ENCODE measurements around the gene IMPG2.

IMPG2 gene

GRCh38 chr3:101219842-101220560, 100.4 kb downstream of the IMPG2 start:
- Histone ChIP-seq H3K4me3 (ENCODE audit: low read length) (no peak overlapping the region), H3K4me1 (ENCODE audit: low read length) (no peaks in the 10 kb centered on the region), H3K9me3 (replicated peaks; ENCODE audit: insufficient read depth, low read length) (no peaks in the 10 kb centered on the region), H4K20me1 (ENCODE audit: insufficient read depth, low read length) (no peaks in the 10 kb centered on the region), H2AFZ (ENCODE audit: low read length) (no peak overlapping the region), H3K9me2 (replicated peaks; ENCODE audit: insufficient read depth, low read length) (no peaks in the 10 kb centered on the region), H3K36me3 (replicated peaks; ENCODE audit: insufficient read depth, low read length) (no peaks in the 10 kb centered on the region), H3K79me2 (ENCODE audit: low read length) (no peaks in the 10 kb centered on the region), H3K27ac (ENCODE audit: low read length) (no peak overlapping the region), H3K9ac (ENCODE audit: low read length) (no peak overlapping the region), H3K4me2 (ENCODE audit: low read depth, low read length) (no peak overlapping the region), H3K27me3 (replicated peaks; ENCODE audit: insufficient read depth, low read length) (no peaks in the 10 kb centered on the region), H3F3A (ENCODE audit: insufficient read depth, low read length) (no peaks in the 10 kb centered on the region)
- TF ChIP-seq EZH2phosphoT487 (IDR thresholded peaks at IDR 0.05; ENCODE audit: low read length) (no peak), EZH2 (optimal IDR thresholded peaks at IDR 0.05; ENCODE audit: low read depth, low read length) (no peak), CTCF (IDR thresholded peaks at IDR 0.05; ENCODE audit: low read length) (no peak)
- DNase-seq = no peak

- no peaks in the 10 kb centered on the region for H3K27me3 ChIP-seq (replicated peaks; ENCODE audit: insufficient read depth, low read length)
- H3K9me3 ChIP-seq (replicated peaks; ENCODE audit: insufficient read depth, low read length) = no peaks in the 10 kb centered on the region
- H3K9me2 ChIP-seq (replicated peaks; ENCODE audit: insufficient read depth, low read length) = no peaks in the 10 kb centered on the region
- H4K20me1 ChIP-seq (ENCODE audit: insufficient read depth, low read length) = no peaks in the 10 kb centered on the region
- no peak overlapping the region for H3K9ac ChIP-seq (ENCODE audit: low read length)
- DNase-seq = no peak
- no peak overlapping the region for H2AFZ ChIP-seq (ENCODE audit: low read length)
- TF ChIP-seq CTCF (IDR thresholded peaks at IDR 0.05; ENCODE audit: low read length) (no peak), EZH2 (optimal IDR thresholded peaks at IDR 0.05; ENCODE audit: low read depth, low read length) (no peak), EZH2phosphoT487 (IDR thresholded peaks at IDR 0.05; ENCODE audit: low read length) (no peak)
- no peaks in the 10 kb centered on the region for H3K79me2 ChIP-seq (ENCODE audit: low read length)
- no peak overlapping the region for H3K4me2 ChIP-seq (ENCODE audit: low read depth, low read length)
- no peak overlapping the region for H3K27ac ChIP-seq (ENCODE audit: low read length)
- no peak overlapping the region for H3K4me3 ChIP-seq (ENCODE audit: low read length)
- no peaks in the 10 kb centered on the region for H3K4me1 ChIP-seq (ENCODE audit: low read length)
- no peaks in the 10 kb centered on the region for H3F3A ChIP-seq (ENCODE audit: insufficient read depth, low read length)
- no peaks in the 10 kb centered on the region for H3K36me3 ChIP-seq (replicated peaks; ENCODE audit: insufficient read depth, low read length)
Observed at GRCh38 chr3:101217472-101218245, 102.7 kb downstream of the IMPG2 start.

GRCh38 chr3:101216710-101217465, 103.5 kb downstream of the IMPG2 start:
- H3F3A ChIP-seq (ENCODE audit: insufficient read depth, low read length) = no peaks in the 10 kb centered on the region
- no peaks in the 10 kb centered on the region for H3K4me1 ChIP-seq (ENCODE audit: low read length)
- H4K20me1 ChIP-seq (ENCODE audit: insufficient read depth, low read length) = no peaks in the 10 kb centered on the region
- H2AFZ ChIP-seq (ENCODE audit: low read length) = no peak overlapping the region
- no peak for DNase-seq
- no peaks in the 10 kb centered on the region for H3K9me3 ChIP-seq (replicated peaks; ENCODE audit: insufficient read depth, low read length)
- TF ChIP-seq EZH2phosphoT487 (IDR thresholded peaks at IDR 0.05; ENCODE audit: low read length) (no peak), EZH2 (optimal IDR thresholded peaks at IDR 0.05; ENCODE audit: low read depth, low read length) (no peak), CTCF (IDR thresholded peaks at IDR 0.05; ENCODE audit: low read length) (no peak)
- H3K9me2 ChIP-seq (replicated peaks; ENCODE audit: insufficient read depth, low read length) = no peaks in the 10 kb centered on the region
- no peak overlapping the region for H3K4me2 ChIP-seq (ENCODE audit: low read depth, low read length)
- no peak overlapping the region for H3K27ac ChIP-seq (ENCODE audit: low read length)
- no peaks in the 10 kb centered on the region for H3K27me3 ChIP-seq (replicated peaks; ENCODE audit: insufficient read depth, low read length)
- H3K9ac ChIP-seq (ENCODE audit: low read length) = no peak overlapping the region
- no peak overlapping the region for H3K4me3 ChIP-seq (ENCODE audit: low read length)
- no peaks in the 10 kb centered on the region for H3K79me2 ChIP-seq (ENCODE audit: low read length)
- H3K36me3 ChIP-seq (replicated peaks; ENCODE audit: insufficient read depth, low read length) = no peaks in the 10 kb centered on the region
